Activated T-cell treated with anti-CD3 and anti-CD28 coated beads for 48 hours (primary cell): ENCODE data around the gene DEAF1.

Source experiments
- DNase-seq: peaks from one replicate; pipeline ENCODE4 v3.0.0-alpha.2; 2020; ENCODE audit warnings: low read depth

DEAF1 gene

DNA sequence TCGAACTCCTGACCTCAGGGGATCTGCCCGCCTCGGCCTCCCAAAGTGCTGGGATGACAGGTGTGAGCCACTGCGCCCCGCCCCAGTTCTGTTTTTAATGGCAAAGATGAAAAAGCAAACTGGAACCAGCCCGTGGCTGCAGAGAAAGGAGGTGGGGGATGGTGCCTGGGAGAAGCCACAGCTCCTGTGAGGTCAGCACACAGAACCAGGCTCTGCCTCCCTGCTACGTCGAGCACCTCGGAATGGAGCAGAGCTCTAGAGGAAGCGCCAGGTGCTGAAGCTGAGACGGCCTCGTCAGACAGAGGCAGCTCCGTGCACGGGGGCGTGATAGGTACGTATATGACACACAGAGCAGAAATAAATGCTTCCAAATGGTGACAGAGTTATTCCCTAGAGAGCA lies 49.5 kb downstream of the DEAF1 start:
- no peak for DNase-seq

DNA sequence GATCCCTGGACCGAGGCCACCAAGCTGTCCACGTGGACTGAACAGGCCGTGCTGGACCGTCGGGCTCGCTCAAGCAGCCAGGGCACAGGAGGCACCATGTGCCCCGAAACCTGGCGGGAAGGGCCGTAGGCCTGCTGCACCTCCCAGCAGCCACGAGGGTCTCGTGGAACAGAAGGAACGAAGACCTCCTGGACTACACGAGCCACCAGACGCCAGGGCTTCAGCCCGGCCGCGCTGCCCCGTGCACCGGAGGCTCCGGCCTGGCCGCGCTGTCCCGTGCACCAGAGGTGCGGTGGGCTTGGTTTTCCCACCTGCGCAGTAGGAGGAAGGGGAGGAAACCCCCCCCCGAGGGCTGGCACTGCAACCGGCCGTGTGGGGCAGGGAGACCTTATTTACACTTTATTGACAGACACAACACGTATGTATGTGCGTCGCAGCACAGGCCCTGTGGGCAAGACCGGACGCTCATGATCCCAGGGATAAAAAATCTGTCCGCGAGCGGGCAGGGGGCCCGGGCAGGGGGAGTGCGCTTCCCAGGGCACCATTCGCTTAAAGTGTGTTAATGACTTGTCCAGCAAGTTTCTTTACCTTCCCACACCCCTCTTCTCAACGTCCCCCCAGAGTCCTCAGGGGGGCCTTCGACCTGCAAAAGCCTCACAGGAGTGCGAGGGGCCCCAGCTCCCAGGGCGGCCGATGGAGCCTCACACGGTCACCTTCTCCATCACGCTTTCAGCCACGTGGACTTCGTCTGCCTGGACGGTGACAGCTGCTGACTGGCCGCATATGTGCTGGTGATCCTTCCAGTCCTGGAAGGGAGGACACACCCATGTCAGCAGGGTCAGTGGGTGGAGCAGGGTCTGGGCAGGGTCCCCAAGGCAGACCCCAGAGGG lies 50.9 kb downstream of the DEAF1 start:
- no peak for DNase-seq

DNA sequence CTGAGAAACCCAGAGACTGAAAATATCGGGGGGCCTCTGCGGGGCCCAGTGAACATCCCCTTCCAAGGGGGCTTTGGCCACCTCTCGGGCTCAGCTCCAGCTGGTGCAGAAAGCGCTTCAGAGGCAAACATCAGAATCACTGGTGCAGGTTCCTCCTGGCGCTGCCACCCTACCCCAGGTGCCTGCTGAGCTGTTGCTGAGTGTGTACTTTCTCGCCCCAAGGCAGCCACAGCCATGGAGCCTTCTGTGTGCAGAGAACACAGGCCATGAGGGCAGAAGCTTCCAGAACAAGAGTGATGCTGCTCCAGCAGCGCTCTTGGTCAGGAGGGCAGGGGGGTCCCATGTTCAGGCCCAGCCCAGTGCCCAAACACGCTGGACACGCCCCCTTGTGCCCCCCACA lies 51.7 kb downstream of the DEAF1 start:
- DNase-seq: no peak

DNA sequence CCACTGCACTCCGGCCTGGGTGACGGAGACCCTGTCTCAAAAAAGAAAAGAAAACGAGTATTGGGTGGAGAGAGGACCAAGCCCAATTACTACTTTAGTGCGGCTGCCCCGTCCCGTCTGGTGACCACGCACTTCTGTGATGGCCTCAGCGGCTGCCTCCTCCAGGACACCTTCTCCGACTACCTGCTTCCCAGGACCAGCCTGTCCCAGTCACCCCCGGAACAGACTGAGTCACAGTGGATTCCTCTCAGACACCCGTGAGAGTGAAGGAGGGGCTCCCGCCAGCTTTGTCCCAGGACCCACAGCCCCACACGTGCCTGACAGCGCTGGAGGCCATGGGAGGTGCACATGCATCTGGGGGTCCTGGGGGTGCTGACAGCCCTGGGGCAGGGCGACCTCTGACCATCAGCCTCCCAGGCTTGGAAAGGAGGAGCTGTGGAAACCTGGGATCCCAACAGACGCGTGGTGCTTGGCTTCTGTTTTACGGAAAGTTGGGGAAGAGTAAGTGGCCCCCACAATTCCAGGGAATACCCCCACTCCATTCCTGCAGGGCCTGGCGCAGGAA lies 53.1 kb downstream of the DEAF1 start:
- DNase-seq: no peak

DNA sequence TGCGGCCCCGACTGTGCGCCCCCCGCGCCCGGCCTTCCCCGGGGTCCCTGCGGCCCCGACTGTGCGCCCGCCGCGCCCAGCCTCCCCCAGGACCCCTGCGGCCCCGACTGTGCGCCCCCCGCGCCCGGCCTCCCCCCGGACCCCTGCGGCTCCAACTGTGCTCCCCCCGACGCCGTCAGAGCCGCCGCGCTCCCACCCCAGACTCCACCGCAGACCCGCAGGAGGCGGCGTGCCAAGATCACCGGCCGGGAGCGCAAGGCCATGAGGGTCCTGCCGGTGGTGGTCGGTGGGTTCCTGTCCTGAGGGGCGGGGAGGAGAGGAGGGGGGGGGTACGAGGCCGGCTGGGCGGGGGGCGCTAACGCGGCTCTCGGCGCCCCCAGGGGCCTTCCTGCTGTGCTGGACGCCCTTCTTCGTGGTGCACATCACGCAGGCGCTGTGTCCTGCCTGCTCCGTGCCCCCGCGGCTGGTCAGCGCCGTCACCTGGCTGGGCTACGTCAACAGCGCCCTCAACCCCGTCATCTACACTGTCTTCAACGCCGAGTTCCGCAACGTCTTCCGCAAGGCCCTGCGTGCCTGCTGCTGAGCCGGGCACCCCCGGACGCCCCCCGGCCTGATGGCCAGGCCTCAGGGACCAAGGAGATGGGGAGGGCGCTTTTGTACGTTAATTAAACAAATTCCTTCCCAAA lies 54.9 kb downstream of the DEAF1 start:
- no peak for DNase-seq

DNA sequence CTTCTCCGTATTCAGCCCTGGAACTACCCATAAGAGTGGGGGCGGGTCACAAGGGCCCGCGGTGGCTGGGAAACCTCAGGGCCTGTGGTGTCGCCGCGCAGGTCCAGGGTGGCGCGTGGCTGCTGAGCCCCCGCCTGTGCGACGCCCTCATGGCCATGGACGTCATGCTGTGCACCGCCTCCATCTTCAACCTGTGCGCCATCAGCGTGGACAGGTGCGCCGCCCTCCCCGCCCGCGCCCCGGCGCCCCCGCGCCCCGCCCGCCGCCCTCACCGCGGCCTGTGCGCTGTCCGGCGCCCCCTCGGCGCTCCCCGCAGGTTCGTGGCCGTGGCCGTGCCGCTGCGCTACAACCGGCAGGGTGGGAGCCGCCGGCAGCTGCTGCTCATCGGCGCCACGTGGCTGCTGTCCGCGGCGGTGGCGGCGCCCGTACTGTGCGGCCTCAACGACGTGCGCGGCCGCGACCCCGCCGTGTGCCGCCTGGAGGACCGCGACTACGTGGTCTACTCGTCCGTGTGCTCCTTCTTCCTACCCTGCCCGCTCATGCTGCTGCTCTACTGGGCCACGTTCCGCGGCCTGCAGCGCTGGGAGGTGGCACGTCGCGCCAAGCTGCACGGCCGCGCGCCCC lies 55.6 kb downstream of the DEAF1 start:
- DNase-seq: no peak

DNA sequence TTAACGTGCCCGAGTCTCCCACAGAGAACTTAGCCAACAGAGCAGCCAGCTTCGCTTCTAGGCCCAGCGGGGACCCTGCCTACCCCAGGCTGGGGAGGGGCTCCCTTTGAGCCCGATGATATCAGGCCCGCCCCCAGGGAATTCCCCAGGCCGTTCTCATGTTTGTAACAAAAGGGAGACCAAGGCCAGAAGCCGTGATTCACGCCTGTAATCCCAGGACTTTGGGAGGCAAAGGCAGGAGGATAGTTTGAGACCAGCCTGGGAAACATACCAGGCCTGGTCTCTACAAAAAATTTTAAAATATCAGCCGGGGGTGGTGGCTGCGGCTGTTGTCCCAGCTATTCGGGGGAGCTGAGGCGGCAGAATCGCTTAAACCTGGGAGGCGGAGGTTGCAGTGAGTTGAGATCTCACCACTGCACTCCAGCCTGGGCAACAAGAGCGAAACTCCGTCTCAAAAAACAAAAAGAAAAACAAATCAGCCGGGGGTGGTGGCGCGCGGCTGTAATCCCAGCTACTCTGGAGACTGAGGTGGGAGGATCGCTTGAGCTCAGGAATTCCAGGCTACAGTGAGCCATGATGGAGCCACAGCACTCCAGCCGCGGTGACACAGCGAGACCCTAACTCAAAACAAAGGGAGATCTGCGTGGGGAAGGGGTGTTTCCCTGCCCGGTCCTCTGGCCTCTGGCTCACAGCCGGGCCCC lies 56.2 kb downstream of the DEAF1 start:
- no peak for DNase-seq

DNA sequence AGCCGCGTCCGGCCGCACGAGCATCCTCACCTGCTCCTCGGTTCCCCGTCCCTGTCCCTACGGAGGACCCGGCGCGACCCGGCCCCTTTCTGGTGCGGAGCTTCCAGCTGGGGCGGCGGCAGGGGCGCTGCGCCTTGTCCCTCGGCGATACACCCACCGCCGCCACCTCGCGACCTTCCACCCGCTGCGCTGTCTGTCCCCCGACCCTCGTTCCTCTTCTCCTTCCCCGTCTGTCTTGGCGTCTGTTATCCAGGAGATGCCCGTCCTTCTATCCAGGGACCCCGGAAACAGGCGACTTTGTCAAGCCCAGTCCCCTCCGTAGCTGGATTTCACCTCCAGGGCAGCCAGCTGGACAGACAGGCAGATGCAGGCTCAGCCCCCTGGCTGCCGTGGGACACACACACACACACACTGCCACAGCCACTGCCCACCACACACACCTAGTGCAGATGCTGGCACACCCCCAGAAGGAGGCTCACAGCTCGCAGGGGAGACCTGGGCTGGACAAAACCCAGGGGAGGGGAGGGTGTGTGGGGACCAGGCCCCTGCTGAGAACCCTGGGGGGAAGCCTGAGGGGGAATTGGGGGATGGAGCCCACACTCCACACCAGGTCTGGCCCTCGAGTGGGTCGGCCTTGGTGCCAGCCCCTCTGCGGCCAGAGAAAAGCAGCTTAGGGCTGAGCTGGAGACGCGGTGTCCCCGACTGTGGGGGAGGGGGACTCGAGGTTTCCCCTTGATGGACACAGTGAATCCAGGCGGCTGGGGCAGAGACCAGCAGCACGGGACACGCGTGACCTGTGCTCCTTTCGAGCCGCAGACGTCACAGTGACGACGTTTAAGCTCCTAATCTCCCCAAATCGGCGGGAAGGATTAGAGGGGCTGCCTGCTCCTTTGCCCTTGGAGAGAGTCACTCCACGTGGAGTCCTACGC lies 57.2 kb downstream of the DEAF1 start:
- no peak for DNase-seq

DNA sequence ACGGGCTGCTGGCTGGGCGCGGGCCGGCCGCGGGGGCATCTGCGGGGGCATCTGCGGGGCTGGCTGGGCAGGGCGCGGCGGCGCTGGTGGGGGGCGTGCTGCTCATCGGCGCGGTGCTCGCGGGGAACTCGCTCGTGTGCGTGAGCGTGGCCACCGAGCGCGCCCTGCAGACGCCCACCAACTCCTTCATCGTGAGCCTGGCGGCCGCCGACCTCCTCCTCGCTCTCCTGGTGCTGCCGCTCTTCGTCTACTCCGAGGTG lies 57.8 kb downstream of the DEAF1 start:
- DNase-seq: no peak

DNA sequence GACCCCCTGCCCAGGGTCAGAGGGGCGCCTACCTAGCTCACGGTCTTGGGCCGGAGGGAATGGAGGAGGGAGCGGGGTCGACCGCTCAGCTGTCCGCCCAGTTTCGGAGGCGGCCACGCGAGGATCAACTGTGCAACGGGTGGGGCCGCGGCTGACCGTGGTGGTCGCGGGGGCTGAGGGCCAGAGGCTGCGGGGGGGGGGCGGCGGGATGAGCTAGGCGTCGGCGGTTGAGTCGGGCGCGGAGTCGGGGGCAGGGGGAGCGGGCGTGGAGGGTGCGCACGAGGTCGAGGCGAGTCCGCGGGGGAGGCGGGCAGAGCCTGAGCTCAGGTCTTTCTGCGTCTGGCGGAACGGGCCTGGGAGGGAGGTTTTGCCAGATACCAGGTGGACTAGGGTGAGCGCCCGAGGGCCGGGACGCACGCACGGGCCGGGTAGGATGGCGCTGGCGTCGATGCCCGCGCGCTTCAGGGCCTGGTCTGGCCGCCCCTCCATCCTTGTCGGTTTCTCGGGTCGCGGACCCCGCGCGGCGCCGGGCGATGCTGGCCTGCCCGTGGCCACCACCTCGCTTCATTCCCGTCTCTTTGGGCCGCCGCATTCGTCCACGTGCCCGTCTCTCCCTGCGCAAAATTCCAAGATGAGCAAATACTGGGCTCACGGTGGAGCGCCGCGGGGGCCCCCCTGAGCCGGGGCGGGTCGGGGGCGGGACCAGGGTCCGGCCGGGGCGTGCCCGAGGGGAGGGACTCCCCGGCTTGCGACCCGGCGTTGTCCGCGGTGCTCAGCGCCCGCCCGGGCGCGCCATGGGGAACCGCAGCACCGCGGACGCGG lies 58.3 kb downstream of the DEAF1 start, which contains the start of gene DRD4:
TSS of gene DRD4 (plus strand) at position 759 of the 822 bp plus-strand sequence. CDS start at position 795, 36 bp downstream.
- no peak for DNase-seq

DNA sequence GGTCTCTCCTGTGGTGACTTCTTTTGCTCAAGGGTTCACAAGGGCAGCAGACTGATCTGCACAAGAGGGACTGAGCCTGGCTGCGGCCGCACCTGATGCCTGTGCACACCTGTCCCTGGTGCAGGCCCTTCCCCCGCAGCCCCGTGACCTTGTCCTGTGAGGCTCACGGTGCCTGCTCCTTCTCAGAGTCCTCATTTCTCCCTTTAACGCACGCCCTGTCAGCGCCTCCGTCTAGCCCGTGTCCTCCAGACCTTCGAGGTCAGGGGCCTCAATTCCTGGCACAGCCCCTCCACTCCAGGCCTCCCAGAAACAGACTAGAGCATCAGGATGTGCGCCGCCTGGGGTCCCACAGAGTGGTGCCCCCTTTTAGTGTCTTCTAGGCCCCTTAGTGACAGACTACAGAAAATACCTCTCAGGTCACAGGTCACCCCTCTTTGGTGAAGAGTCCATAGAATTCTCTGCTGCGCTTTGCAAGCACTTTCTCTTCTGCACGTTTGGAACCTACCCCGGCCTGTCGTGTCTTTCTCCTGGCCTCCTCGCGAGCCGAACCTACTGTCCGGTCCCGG lies 59.0 kb downstream of the DEAF1 start:
- DNase-seq: no peak

DNA sequence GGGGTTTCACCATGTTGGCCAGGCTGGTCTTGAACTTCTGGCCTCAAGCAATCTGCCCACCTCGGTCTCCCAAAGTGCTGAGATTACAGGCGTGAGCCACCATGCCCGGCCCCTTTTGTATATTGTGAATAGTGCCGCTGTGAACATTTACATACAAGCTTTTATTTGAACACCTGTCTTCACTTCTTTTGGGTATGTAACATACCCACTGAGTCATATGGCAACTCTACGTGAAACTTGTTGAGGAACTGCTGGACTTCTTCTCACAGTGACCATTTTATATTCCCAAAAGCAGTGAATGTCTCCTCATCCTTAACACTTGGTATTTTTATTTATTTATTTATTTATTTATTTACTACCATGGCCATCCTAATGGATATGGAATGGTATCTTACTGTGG lies 64.2 kb downstream of the DEAF1 start:
- DNase-seq: no peak

DNA sequence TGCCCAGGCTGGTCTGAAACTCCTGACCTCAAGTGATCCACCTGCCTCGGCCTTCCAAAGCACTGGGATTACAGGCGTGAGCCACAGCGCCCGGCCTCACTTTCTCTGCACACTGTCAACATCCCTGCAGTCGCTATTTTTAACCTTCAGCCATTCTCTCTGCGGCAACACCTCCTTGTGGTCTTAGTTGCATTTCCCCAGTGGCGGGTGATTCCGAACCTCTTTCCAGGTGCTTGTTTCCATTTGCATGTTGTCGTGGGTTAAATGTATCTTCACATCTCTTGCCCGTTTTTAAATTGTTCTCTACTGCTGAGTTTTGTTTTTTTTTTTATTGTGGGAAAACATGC lies 65.8 kb downstream of the DEAF1 start:
- DNase-seq: no peak

DNA sequence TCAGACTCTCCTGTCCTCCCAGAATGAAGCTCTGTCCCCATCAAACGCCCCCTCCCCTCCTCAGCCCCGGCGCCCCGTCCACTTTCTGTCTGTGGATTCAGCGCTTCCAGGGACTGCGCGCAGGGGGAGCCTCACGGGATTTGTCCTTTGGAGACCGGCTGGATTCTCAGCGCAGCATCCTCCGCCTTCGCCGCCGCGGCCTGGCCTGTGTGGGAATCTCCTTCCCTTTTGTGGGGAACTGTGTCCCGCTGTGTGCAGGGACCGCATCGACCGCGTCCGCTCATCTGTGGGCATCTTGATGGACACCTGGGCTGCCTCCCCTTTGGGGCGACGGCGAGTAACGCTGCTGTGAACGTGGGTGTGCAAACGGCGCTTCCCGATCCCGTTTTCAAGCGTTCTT lies 67.0 kb downstream of the DEAF1 start:
- no peak for DNase-seq

DNA sequence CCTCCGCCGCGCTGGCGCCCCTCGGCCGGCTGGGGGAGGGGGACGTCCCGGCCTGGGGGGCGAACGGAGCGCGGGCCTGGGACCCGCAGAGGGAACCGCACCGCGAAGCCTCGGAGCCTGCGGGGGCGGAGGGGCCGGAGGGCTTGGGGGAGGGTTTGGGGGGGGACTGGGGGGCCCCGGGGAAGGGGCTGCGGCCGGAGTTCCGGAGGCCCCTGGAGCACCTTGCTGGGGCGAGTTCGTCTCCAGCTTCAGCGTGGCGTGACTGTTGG lies 67.8 kb downstream of the DEAF1 start:
- no peak for DNase-seq

DNA sequence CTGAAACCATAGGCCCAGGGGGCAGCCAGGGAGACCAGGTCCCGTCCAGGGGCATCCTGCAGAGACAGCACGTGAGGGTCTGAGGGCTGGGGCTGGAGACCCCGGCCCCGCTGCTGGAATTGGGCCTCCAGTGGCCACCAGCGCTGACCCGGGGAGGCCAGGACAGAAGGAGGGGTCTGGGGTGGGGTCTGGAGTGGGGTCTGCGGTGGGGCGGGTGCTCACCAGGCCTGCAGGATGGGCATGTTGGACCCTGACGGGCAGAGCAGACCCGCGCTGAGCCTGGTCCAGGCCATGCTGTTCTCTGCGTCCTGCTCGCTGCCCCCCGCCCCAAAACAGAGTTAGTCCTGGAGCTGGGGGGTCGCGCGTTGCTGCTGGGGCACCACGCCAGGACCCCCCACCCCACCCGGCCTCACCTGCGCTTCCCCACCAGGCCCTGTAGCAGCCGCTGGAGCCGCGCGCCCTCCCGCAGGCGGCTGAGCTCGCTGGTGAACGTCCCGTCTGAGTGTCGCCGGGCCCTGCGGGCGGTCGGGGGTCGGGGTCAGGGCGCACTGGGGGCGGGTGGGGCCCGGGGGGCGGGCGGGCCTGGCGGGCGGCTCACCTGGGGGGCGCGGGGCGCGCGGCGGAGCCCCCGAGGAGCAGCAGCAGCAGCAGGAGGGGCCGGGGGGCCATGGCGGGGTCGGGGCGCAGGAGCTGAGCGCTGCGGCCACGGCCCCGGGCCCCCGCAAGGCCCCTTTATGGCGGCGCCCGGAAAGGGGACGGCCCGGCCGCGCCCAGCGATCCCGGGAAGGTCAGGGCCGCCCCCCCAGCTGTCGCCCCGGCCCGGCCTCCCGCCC lies 68.3 kb downstream of the DEAF1 start, which contains the start of gene SCT:
TSS of gene SCT (minus strand) at position 707 of the 833 bp plus-strand sequence. CDS start at position 669, 38 bp downstream.
- DNase-seq: no peak

DNA sequence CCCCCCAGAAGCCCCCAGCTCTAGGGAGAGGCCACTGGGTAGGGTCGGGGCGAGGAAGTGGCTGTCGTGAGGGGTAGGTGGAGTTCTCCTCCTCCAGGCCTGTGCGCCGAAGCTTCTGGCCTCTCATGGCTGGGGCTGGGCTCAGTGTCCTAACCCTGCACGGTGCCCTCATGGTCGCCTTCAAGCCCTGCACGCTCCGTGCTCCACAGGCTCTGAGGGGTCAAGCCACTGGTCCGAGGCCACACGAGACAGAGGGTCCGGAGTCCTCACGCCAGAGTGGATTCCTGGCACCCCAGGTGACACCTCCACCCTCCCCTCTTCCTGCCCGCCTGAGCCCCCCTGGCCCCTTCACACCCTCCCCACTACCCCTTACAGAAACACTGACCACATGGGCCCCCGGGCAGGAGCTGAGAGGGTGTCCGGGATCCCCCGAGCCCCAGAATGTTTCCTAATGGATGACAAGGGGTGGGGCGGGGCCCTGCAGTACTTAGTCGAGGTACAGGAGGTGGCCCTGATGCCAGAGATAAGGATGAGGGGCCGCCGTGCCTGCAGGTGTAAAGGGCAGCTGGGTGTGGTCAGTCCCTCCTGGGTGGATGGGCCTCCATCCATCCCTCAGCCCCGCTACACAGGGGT lies 69.3 kb downstream of the DEAF1 start:
- no peak for DNase-seq

DNA sequence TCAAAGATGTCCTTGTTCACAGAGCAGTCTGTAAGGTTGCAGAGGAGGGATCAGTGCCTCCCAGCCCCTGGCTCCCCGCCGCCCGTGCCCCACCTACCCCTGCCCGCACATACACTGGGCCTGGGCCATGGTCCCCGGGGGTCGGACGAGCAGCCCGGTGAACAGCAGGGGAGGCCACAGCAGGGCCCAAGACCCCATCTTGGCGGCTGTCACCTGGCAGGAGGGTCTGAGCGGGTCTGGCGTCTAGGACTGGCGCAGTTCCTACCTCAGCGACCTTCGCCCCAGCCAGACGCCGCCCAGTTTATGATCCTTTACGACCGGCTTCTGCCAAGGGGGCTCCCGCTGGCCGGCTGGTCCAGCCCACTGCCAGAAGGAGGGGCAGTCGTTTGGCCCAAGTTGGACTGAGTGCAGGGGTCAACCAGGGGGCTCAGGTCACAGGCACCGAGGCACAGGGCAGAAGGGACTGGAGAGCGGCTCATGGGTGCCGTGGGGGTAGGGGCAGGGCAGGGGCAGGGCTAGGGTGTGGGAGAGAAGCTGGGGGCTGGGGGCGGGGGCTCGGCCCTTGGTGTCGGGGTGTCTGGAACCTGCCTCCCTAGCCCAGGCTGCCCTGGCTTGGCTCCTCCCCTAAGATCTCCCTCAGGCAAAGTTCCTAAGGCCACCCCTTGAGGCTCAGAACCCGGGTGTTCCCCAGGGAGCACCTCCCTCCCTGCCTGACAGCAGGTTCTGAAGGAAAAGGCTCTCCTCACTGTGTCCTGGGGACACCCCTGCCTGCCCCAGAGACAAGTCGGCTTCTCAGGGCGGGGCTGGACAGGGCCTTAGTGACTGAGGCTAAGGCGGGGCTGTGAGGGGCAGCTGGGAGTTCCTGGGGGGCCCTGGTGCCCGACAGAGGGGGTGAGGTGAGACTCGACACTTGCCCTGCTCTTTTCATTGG lies 70.1 kb downstream of the DEAF1 start, which contains the start of gene CDHR5:
TSS of gene CDHR5 (minus strand) at position 251 of the 931 bp plus-strand sequence. CDS start at position 198, 53 bp downstream.
- DNase-seq: no peak
